Smooth muscle cell (in vitro differentiated cells): ENCODE data around the gene FRMD4A. TPM values are rescaled to one million over a fixed set of nuclear protein-coding genes. Genes with fewer than 3 reads are reported as not detected.

Experiments used
- DNase-seq: peaks from one replicate; lab custom pipeline; 2025; ENCODE audit not compliant: unreplicated experiment; lab: John Stamatoyannopoulos, UW
- H2AFZ ChIP-seq: fragments of 200-600 bp; sonication (generic); 2 replicates; pipeline ENCODE4 v1.6.0; 2016; ENCODE audit warnings: antibody characterized with exemption, low read depth, mild to moderate bottlenecking
- H3F3A ChIP-seq: fragments of 200-600 bp; sonication (generic); 2 replicates; pipeline ENCODE4 v1.6.0; 2017; ENCODE audit warnings: antibody characterized with exemption, low read depth
- H3K27ac ChIP-seq: fragments of 200-600 bp; sonication (generic); 2 replicates; pipeline ENCODE4 v1.5.1; 2016; ENCODE audit warnings: low read depth, mild to moderate bottlenecking
- H3K27me3 ChIP-seq: fragments of 200-600 bp; sonication (generic); 2 replicates; pipeline ENCODE4 v1.6.1; 2016; ENCODE audit warnings: low read depth, mild to moderate bottlenecking
- H3K36me3 ChIP-seq: fragments of 200-600 bp; sonication (generic); 2 replicates; pipeline ENCODE4 v1.5.1; 2016; ENCODE audit warnings: low read depth
- H3K4me1 ChIP-seq: fragments of 200-600 bp; sonication (generic); 2 replicates; pipeline ENCODE4 v1.5.1; 2016; ENCODE audit warnings: low read depth
- H3K4me2 ChIP-seq: fragments of 200-600 bp; sonication (generic); 2 replicates; pipeline ENCODE4 v1.6.0; 2016; ENCODE audit warnings: mild to moderate bottlenecking
- H3K4me3 ChIP-seq: fragments of 200-600 bp; sonication (generic); 2 replicates; pipeline ENCODE4 v1.5.1; 2016; ENCODE audit warnings: mild to moderate bottlenecking
- H3K79me2 ChIP-seq: fragments of 200-600 bp; sonication (generic); 2 replicates; pipeline ENCODE4 v1.6.0; 2016; ENCODE audit warnings: low read depth, mild to moderate bottlenecking
- H3K9ac ChIP-seq: fragments of 200-600 bp; sonication (generic); 2 replicates; pipeline ENCODE4 v1.6.0; 2016; ENCODE audit warnings: low read depth
- H3K9me3 ChIP-seq: fragments of 200-600 bp; sonication (generic); replicated peaks from 2 replicates; pipeline ENCODE4 v1.5.1; 2016; ENCODE audit warnings: low read depth
- H4K20me1 ChIP-seq: fragments of 200-600 bp; sonication (generic); 2 replicates; pipeline ENCODE4 v1.6.0; 2016; ENCODE audit warnings: low read depth
- WGBS: methylation state at CpG from one replicate; pipeline ENCODE4 v1.1.7; 2016; ENCODE audit warnings: low lambda C conversion rate; 5-methylcytosine and 5-hydroxymethylcytosine counted together
- polyA plus RNA-seq: library from polyadenylated mRNA; unstranded; fragments of >200 nt; fragmentation: Nextera tagmentation; extraction: Ambion mirVana; gene quantifications from 2 replicates; pipeline ENCODE4 v1.2.1, GENCODE V29; 2016
- total RNA-seq: library from RNA; depleted of rRNA; stranded (reverse); fragments of >200 nt; gene quantifications from 2 replicates; pipeline ENCODE4 v1.2.3, GENCODE V29; 2014
- TF ChIP-seq, protein P1 (sequence below): fragments of 200-600 bp; sonication (generic); IDR thresholded peaks from 2 replicates; pipeline ENCODE4 v1.5.1; 2017; ENCODE audit warnings: borderline replicate concordance, mild to moderate bottlenecking, antibody characterized with exemption; ENCODE audit not compliant: insufficient read depth, poor library complexity, severe bottlenecking

FRMD4A gene
- total and polyA plus RNA-seq, 2 experiments from 2014 or later = 3.0 to 5.4 TPM

DNA sequence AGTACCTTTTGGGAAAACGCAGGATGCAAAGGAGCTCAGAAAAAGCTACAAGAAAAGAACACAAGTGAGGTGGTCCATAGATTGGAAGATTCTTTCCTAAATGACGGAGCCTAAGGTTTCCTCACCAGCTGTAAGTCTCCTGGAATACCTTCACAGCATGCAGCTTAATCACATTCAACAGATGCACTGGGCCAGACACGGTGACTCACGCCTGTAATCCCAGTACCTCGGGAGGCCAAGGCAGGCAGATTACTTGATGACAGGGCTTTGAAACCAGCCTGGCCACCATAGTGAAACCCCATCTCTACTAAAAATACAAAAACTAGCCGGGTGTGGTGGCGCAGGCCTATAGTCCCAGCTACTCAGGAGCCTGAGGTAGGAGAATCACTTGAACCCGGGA lies 228.7 kb downstream of the FRMD4A start:
- H3K27ac ChIP-seq = no peak overlapping the region
- 54% methylated on average over 8 of the region's 8 CpGs for WGBS
- H3K4me1 ChIP-seq = no peaks in the 10 kb centered on the region
- no peaks in the 10 kb centered on the region for H3K27me3 ChIP-seq
- H2AFZ ChIP-seq = no peak overlapping the region
- H3K36me3 ChIP-seq = no peaks in the 10 kb centered on the region
- TF ChIP-seq, protein P1, sequence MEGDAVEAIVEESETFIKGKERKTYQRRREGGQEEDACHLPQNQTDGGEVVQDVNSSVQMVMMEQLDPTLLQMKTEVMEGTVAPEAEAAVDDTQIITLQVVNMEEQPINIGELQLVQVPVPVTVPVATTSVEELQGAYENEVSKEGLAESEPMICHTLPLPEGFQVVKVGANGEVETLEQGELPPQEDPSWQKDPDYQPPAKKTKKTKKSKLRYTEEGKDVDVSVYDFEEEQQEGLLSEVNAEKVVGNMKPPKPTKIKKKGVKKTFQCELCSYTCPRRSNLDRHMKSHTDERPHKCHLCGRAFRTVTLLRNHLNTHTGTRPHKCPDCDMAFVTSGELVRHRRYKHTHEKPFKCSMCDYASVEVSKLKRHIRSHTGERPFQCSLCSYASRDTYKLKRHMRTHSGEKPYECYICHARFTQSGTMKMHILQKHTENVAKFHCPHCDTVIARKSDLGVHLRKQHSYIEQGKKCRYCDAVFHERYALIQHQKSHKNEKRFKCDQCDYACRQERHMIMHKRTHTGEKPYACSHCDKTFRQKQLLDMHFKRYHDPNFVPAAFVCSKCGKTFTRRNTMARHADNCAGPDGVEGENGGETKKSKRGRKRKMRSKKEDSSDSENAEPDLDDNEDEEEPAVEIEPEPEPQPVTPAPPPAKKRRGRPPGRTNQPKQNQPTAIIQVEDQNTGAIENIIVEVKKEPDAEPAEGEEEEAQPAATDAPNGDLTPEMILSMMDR = no peak
- no peaks in the 10 kb centered on the region for H3K9me3 ChIP-seq
- H3K4me3 ChIP-seq = no peak overlapping the region
- no peak overlapping the region for H3K9ac ChIP-seq
- H4K20me1 ChIP-seq = no peaks in the 10 kb centered on the region
- H3K4me2 ChIP-seq = no peak overlapping the region
- H3F3A ChIP-seq = no peaks in the 10 kb centered on the region
- DNase-seq = no peak
- H3K79me2 ChIP-seq = no peaks in the 10 kb centered on the region

DNA sequence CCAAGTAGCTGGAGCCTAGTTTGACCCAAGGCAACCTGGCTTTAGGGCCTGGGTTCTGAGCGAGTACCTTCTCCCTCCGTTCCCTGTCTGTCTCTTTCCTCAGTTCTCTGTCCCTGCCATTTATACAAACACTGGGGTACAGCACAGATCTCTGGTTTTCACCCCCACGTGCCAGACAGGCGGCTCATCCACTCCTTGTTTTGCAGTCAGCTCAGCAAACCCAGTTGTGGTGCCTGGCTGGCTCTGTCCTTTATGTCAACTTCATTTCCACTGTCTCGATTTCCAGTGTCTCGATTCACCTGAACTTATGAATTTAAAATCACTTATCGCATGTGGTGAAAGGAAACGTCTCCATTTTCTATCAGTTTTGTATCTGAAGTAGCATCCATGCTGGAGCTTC lies 230.8 kb downstream of the FRMD4A start:
- no peaks in the 10 kb centered on the region for H3K36me3 ChIP-seq
- no peaks in the 10 kb centered on the region for H3K9me3 ChIP-seq
- no peaks in the 10 kb centered on the region for H3F3A ChIP-seq
- TF ChIP-seq, protein P1 = no peak
- H3K27me3 ChIP-seq = peaks cover 12% of the 10 kb centered on the region
- H3K4me3 ChIP-seq = no peak overlapping the region
- no peak overlapping the region for H2AFZ ChIP-seq
- no peak overlapping the region for H3K4me2 ChIP-seq
- no peak overlapping the region for H3K27ac ChIP-seq
- H3K4me1 ChIP-seq = no peaks in the 10 kb centered on the region
- WGBS = 87% methylated on average over 8 of the region's 8 CpGs
- no peaks in the 10 kb centered on the region for H4K20me1 ChIP-seq
- no peak for DNase-seq
- no peak overlapping the region for H3K9ac ChIP-seq
- no peaks in the 10 kb centered on the region for H3K79me2 ChIP-seq

DNA sequence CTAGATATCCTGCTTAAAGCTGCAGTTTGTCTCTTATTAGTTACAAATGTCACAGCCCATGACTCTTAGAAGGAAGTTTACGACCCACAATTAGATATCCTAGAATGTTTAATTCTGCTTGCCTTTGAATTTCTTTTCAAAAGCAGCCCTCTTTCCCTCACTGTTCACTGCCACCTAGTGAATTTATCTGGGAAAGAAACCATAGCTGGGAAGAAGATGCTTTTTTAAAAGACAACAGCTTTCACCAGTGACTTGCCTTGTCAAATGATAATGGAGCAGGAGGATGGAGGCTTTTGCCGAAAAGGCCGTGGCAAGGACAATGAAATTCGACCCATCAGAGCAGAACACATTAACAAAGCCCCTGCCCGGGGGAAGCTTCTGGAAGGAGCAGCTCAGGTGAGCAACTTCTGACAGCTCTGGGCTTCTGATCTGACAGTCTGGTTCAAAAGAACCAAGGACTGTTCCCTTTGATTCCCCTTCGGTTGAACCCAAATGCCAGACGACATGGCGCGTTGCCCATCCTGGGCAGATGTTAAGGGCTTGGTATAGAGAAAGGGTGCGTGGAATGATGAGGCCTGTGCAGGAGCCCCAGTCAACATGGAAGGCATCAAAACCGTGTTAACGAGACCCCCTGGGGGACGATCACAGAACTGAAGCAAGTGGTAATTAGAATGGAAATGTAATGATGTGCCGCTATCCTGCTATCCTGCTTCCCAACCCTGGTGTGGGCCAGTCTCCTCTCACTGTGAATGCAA lies 236.8 kb downstream of the FRMD4A start:
- H3K79me2 ChIP-seq = no peaks in the 10 kb centered on the region
- H3K36me3 ChIP-seq = no peaks in the 10 kb centered on the region
- no peak overlapping the region for H2AFZ ChIP-seq
- H3K27me3 ChIP-seq = peaks cover 24% of the 10 kb centered on the region
- H3K27ac ChIP-seq = no peak overlapping the region
- no peak overlapping the region for H3K9ac ChIP-seq
- no peak overlapping the region for H3K4me2 ChIP-seq
- no peak for DNase-seq
- WGBS = 50% methylated on average over 14 of the region's 14 CpGs
- TF ChIP-seq, protein P1 = peak; percentile 43
- H3K4me3 ChIP-seq = no peak overlapping the region
- no peaks in the 10 kb centered on the region for H3F3A ChIP-seq
- H3K9me3 ChIP-seq = no peaks in the 10 kb centered on the region
- H4K20me1 ChIP-seq = no peaks in the 10 kb centered on the region
- no peaks in the 10 kb centered on the region for H3K4me1 ChIP-seq

DNA sequence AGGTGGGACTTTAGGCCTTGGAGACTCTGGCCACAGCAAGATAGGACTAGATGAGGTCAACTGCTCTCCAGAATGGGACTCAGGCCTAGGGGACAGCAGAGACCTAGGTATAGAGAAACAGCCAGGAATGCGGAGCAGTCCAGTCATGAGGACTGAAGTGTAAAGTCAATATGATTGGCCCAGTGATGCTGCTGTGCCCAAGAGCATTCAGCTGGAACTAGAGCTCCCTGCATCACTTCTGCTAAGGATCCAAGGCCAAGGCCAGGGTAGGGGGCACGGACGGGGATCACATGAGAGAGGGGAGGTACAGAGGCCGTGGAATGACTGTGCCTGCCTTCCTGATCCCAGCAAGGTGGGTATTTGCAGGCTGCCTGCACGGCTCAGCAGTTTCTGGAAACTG lies 237.9 kb downstream of the FRMD4A start:
- no peak overlapping the region for H3K27ac ChIP-seq
- peaks cover 2% of the 10 kb centered on the region for H3K4me1 ChIP-seq
- H3K79me2 ChIP-seq = no peaks in the 10 kb centered on the region
- no peak overlapping the region for H3K4me3 ChIP-seq
- WGBS = 86% methylated on average over 5 of the region's 5 CpGs
- no peak for DNase-seq
- H4K20me1 ChIP-seq = no peaks in the 10 kb centered on the region
- TF ChIP-seq, protein P1 = no peak
- H3F3A ChIP-seq = no peaks in the 10 kb centered on the region
- no peak overlapping the region for H3K9ac ChIP-seq
- no peaks in the 10 kb centered on the region for H3K9me3 ChIP-seq
- H2AFZ ChIP-seq = no peak overlapping the region
- H3K27me3 ChIP-seq = peaks cover 24% of the 10 kb centered on the region
- H3K4me2 ChIP-seq = no peak overlapping the region
- no peaks in the 10 kb centered on the region for H3K36me3 ChIP-seq
